HG02763 (cell line): Measurements from ENCODE around the gene C5orf63.
"Not testable (repeated sequence)": the region's sequence is repeated elsewhere in the genome, so short reads cannot be mapped to it uniquely, and the experiment has no call there.

ENCODE experiments used
- ATAC-seq: cut with Tn5 transposase; IDR thresholded peaks from one replicate; pipeline ENCODE4 v1.9.1; 2021; ENCODE audit warnings: mild to moderate bottlenecking, moderate library complexity; ENCODE audit not compliant: unreplicated experiment

C5orf63 gene

GRCh38 chr5:127038550-127038949 lies 34.8 kb downstream of the C5orf63 start:
- no peak for ATAC-seq

DNA sequence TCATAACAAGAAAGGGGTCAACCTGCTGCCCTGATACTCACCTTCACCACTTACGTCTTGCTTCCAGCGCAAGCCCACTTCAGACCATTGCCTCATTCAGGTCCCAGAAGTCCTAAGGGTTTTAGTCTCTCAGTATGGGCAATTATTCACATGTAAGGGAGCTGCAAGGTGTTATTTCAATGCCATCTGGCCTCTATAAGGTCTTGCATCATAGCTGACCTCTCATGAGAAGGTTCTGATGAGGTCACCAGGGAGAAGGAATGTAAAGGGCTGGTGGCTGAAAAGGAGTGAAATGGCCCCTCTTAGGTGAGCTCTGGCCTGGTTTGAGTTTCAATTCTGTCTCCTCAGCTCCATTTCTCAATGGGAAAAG lies 41.5 kb downstream of the C5orf63 start:
- no peak for ATAC-seq

GRCh38 chr5:127031147-127031862 lies 42.0 kb downstream of the C5orf63 start:
- ATAC-seq, result peak; percentile 9

DNA sequence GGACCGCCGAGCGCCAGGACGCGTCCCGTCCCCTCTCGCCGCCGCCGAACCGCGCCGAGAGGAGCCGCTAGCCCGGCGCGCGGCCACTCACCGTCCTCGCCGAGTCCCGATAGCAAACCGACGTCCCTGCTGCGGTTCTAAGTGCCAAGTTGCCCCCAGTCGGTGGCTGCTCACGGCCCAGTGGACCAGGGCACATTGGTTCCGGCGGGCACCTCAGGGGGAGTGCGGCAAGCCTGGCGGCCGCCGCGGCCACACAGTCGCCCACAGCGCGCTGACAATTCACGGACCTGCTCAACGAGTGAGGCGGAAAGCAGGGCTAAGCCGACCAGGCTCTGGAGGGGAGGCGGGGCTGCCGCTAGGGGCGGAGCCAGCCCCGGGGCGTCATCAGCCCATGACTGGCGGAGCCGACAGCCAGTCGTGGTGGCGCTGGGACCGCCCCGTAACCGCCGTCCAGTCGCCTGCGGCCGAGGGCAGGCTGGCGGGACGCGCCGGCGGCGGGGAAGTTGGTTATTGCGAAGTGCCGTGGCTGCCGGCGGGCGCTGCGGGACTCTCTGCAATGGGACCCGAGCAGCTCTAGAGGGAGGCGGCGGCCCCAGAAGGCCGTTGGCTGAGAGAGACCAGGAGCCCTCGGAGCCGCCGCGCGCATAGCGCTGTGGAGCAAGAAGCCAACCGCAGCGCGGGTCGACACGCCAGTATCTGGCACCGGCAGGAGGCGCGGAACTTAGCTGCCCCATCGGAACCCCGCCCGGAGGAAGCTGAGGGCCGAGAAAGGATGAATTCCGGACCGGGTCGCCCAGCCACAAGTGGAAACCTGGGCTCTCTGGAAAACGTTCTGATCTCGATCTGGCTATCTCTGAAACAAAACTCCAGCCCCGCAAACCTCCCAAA lies 42.8 kb downstream of the C5orf63 start, which contains the start of gene MARCHF3:
TSS of gene MARCHF3 (minus strand) at position 300 of the 888 bp plus-strand sequence. CDS start 112,387 bp downstream, outside the sequence.
- ATAC-seq, result peak; percentile 96

GRCh38 chr5:127029581-127030258 lies 43.6 kb downstream of the C5orf63 start:
- ATAC-seq, result peak; percentile 14

GRCh38 chr5:127028822-127029457 lies 44.4 kb downstream of the C5orf63 start:
- no peak for ATAC-seq

DNA sequence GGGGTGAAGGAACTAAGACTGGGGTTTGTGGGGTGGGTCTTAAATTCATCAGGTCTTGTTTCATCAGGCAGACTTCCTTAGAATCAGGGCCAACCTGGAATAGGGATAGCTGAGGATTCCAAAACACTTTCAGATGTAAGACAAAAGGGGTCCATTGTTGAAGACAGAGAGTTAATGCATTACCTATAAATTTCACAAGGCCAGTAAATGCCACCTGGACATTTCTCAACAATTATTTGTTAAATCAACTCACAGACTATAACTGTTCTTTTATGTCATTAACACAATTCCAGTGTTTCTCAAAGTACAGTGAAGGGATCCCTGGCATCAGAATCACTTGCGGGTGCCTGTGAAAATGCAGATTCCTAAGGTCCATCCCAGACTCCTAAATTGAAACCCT lies 45.8 kb downstream of the C5orf63 start:
- ATAC-seq, result no peak

DNA sequence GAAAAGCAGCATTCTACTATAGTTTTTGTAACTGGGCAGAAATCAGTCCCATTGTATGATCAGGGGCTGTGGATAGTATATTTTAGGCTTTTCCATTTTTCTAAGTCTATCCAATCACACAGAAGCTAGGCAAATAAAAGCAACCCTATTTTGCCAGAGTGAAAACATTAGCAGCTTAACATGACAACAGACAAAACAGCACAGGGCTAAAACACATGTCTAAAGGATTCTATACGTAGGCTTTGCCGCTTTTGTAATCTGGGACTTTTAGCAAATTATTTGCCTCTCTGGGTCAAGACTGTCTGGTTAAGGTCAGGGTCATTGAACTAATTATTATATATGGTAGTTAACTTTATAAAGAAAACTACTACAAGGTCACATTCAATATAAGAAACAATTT lies 47.1 kb downstream of the C5orf63 start:
- no peak for ATAC-seq

GRCh38 chr5:127025467-127025866 lies 47.8 kb downstream of the C5orf63 start:
- ATAC-seq, result no peak

GRCh38 chr5:127024821-127025220 lies 48.5 kb downstream of the C5orf63 start:
- no peak for ATAC-seq

DNA sequence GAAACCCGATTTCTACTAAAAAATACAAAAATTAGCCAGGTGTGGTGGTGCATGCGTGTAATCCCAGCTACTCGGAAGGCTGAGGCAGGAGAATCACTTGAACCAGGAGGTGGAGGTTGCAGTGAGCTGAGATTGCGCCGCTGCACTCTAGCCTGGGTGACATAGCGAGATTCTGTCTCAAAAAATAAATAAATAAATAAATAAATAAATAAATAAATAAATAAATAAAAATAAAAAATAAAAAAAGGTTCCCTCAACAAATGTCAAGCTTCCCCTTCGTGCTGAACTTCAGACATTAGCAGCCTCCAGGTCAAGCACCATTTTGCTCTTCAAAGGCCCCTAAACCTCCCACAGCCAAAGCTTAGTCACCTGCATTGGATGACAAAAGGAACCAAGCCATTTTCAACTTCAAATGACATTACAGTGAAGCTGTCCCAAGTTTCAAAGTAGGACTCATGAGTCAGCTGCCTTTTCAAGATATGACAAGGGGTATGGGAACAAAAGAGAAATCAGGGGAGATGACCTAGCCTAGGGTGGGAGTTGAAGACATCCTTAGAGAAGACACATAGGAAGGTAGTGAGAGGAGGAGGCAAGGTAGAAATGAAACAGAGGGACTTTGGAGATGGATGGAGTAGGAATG lies 49.6 kb downstream of the C5orf63 start:
- ATAC-seq, result not testable (repeated sequence)

DNA sequence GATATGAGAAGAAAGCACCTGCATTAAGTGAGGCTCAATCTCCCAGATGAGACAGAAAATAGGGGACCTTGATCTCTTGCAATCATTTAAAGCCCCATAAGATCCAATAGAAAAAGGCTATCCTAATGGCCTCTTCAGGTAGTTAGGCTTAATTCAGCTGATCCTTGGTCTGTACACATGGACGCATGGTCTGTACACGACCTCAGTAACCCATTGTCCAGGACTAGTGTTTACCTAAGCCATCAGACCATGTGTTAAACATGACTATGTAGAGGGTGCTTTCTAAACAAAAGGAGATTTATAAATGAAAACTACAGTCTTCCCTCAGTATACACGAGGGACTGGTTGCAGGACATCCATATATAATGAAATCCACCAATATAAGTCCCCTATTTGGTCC lies 50.5 kb downstream of the C5orf63 start:
- ATAC-seq, result no peak

GRCh38 chr5:127019928-127020327 lies 53.4 kb downstream of the C5orf63 start:
- ATAC-seq, result no peak

DNA sequence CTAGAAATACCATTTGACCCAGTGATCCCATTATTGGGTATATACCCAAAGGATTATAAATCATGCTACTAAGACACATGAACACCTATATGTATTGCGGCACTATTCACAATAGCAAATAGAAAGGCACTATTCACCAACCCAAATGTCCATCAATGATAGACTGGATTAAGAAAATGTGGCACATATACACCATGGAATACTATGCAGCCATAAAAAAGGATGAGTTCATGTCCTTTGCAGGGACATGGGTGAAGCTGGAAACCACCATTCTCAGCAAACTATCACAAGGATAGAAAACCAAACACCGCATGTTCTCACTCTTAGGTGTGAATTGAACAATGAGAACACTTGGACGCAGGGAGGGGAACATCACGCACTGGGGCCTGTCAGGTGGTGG lies 56.6 kb downstream of the C5orf63 start:
- not testable (repeated sequence) for ATAC-seq

DNA sequence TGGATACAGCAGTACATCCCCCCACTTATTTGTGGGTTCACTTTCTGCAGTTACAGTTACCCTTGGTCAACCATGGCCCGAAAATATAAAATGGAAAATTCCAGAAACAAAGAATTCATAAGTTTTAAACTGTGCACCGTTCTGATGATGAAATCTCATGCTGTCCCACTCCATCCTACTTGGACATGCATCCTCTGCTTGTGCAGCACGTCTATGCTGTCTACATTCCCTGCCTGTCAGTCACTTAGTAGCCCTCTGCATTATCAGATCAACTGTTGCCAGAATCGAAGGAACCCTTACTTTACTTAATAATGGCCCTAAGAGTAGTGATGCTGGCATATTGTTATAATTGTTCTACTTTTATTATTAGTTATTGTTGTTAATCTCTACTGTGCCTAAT lies 57.6 kb downstream of the C5orf63 start:
- ATAC-seq, result no peak

DNA sequence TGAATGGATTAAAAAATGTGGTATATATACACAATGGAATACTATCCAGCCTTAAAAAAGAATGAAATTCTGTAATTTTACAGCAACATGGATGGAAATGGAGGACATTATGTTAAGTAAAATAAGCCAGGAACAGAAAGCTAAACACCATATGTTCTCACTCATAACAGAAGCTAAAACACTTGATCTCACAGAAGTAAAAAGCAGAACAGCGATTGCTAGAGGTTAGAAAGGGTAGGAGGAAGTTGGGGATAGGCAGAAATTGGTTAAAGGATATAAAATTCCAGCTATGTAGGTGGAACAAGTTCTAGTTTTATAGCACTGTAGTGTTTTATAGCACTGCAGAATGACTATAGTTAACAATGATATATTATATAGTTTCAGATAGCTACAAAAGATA lies 58.7 kb downstream of the C5orf63 start:
- ATAC-seq, result no peak

DNA sequence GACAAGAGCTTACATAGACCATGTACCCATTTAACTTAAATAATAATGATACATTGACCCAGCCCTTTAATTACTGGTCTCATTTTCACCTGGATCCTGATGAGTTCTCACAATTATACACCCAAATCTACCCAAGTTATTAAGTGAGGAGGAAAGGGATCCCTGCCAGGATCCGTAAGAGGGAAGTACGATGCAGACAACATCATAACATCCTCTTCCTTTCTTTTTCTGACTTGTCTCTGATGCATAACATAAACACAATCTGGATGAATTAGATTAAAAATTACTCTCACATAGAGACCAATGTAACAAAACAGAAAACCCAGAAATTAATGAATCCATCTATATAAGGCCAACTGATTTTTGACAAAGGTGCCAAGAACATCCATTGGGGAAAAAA lies 59.9 kb downstream of the C5orf63 start:
- ATAC-seq, result no peak

- ATAC-seq, result no peak
These were observed 60.4 kb downstream of the C5orf63 start for GRCh38 chr5:127012916-127013315.

GRCh38 chr5:127011961-127012644 lies 61.2 kb downstream of the C5orf63 start:
- ATAC-seq, result peak; percentile 71

- ATAC-seq, result no peak
These were observed 62.1 kb downstream of the C5orf63 start for GRCh38 chr5:127011153-127011552.
